ENCODE data around the gene SIGLECL1.

Gene SIGLECL1

GRCh38 chr19:51259348-51260245 is 8.7 kb downstream of the SIGLECL1 start:
- peak; percentile 72 for TF ChIP-seq CTCF (conservative IDR thresholded peaks at IDR 0.05; ENCODE audit: low read depth, low read length)
- DNase-seq (ENCODE audit: low read depth) = no peak
- H3K4me3 ChIP-seq (ENCODE audit: low read length) = no peak overlapping the region

GRCh38 chr19:51263808-51264207 is 12.9 kb downstream of the SIGLECL1 start:
- DNase-seq (ENCODE audit: low read depth) = no peak
- no peak overlapping the region for H3K4me3 ChIP-seq (ENCODE audit: low read length)
- no peak for TF ChIP-seq CTCF (conservative IDR thresholded peaks at IDR 0.05; ENCODE audit: low read depth, low read length)

DNA sequence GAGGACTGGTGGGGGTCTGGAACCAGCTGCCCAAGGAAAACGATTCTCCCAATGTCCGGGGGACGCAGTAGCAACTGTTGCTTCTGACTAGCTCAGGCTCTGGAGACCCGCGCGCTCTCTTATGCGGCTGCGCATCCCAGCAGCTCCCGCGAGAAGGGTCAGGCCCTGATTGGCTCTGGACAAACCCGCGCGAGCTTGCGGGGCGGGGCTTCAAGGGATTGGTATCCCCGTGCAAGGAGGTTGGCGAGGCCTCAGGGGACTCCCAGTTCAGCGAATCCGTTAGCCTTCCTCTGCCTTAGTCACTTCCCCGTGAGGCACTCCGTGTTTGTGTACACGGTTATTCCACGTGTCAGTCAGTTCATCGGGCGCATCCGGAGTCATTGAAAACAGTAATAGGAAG is 20.2 kb downstream of the SIGLECL1 start:
- no peak for TF ChIP-seq CTCF (conservative IDR thresholded peaks at IDR 0.05; ENCODE audit: low read depth, low read length)
- no peak overlapping the region for H3K4me3 ChIP-seq (ENCODE audit: low read length)
- no peak for DNase-seq (ENCODE audit: low read depth)

GRCh38 chr19:51272183-51272810 is 21.4 kb downstream of the SIGLECL1 start:
- no peak for TF ChIP-seq CTCF (conservative IDR thresholded peaks at IDR 0.05; ENCODE audit: low read depth, low read length)
- H3K4me3 ChIP-seq (ENCODE audit: low read length) = no peak overlapping the region
- DNase-seq (ENCODE audit: low read depth) = no peak

GRCh38 chr19:51274049-51274770 is 23.3 kb downstream of the SIGLECL1 start:
- no peak for DNase-seq (ENCODE audit: low read depth)
- no peak overlapping the region for H3K4me3 ChIP-seq (ENCODE audit: low read length)
- TF ChIP-seq CTCF (conservative IDR thresholded peaks at IDR 0.05; ENCODE audit: low read depth, low read length) = no peak

- no peak for DNase-seq (ENCODE audit: low read depth)
- H3K4me3 ChIP-seq (ENCODE audit: low read length) = no peak overlapping the region
- TF ChIP-seq CTCF (conservative IDR thresholded peaks at IDR 0.05; ENCODE audit: low read depth, low read length) = no peak
Measured at GRCh38 chr19:51277112-51277511, 26.2 kb downstream of the SIGLECL1 start.
